ENCODE measurements around the gene TP53.

- TF ChIP-seq YY1 (IDR thresholded peaks at IDR 0.05; ENCODE audit: insufficient read depth, insufficient read length) (no peak), ZNF274 (IDR thresholded peaks at IDR 0.05; ENCODE audit: low read depth, low read length) (no peak)
Observed at GRCh38 chr17:7727886-7728285, 40.6 kb upstream of the TP53 start.
